ENCODE results near the gene HMGN2.
A peak's percentile ranks its signal among the peaks of the same experiment; 100 is the strongest.

Gene HMGN2

GRCh38 chr1:26469558-26469957 lies 2.7 kb upstream of the HMGN2 start:
- DNase-seq (no peak), ATAC-seq (replicated peaks) (no peak)
- no peaks in the 10 kb centered on the region for H3K27me3 Mint-ChIP-seq
- H3K9me3 Mint-ChIP-seq: no peaks in the 10 kb centered on the region
- no peak overlapping the region for H3K27ac Mint-ChIP-seq
- no peak overlapping the region for H3K4me3 Mint-ChIP-seq
- H3K4me1 Mint-ChIP-seq (ENCODE audit: low read depth in 2 of 2): peaks cover 23 to 31% of the 10 kb centered on the region in 2 donors
- H3K36me3 Mint-ChIP-seq (ENCODE audit: insufficient read depth): peaks cover 45% of the 10 kb centered on the region

- Mint-ChIP-seq H3K27me3 (no peaks in the 10 kb centered on the region), H3K36me3 (ENCODE audit: insufficient read depth) (peaks cover 54% of the 10 kb centered on the region), H3K4me1 (ENCODE audit: low read depth in 2 of 2) (peaks cover 23 to 34% of the 10 kb centered on the region in 2 donors), H3K9me3 (no peaks in the 10 kb centered on the region), H3K27ac (peak overlapping the region in 1 of 2 donors; percentile 58), H3K4me3 (peak overlapping the region; percentile 89)
- DNase-seq (no peak), ATAC-seq (replicated peaks) (no peak)
These were observed 1.3 kb upstream of the HMGN2 start for GRCh38 chr1:26470878-26471497.

- Mint-ChIP-seq H3K27me3 (no peaks in the 10 kb centered on the region), H3K4me3 (peak overlapping the region; percentile 89), H3K9me3 (no peaks in the 10 kb centered on the region), H3K27ac (peak overlapping the region; percentile 93 to 94), H3K4me1 (ENCODE audit: low read depth in 2 of 2) (peaks cover 23 to 41% of the 10 kb centered on the region in 2 donors), H3K36me3 (ENCODE audit: insufficient read depth) (peaks cover 60% of the 10 kb centered on the region)
- DNase-seq: peak; percentile 12 to 49 (median 16)
- peak; percentile 30 for ATAC-seq (replicated peaks)
These were observed 531 bp upstream of the HMGN2 start for GRCh38 chr1:26471498-26472319.

- peak; percentile 81 for ATAC-seq (replicated peaks)
- Mint-ChIP-seq H3K27me3 (no peaks in the 10 kb centered on the region), H3K4me3 (peak overlapping the region; percentile 88 to 89), H3K27ac (peak overlapping the region; percentile 93 to 94), H3K9me3 (no peaks in the 10 kb centered on the region), H3K4me1 (ENCODE audit: low read depth in 2 of 2) (peaks cover 19 to 43% of the 10 kb centered on the region in 2 donors), H3K36me3 (ENCODE audit: insufficient read depth) (peaks cover 65% of the 10 kb centered on the region)
- DNase-seq: peak; percentile 96 to 97 (median 97)
These were observed 933 bp downstream of the HMGN2 start for GRCh38 chr1:26472901-26473845.

- Mint-ChIP-seq H3K4me1 (ENCODE audit: low read depth in 2 of 2) (peaks cover 19 to 43% of the 10 kb centered on the region in 2 donors), H3K27me3 (no peaks in the 10 kb centered on the region), H3K27ac (no peak overlapping the region), H3K36me3 (ENCODE audit: insufficient read depth) (peaks cover 69% of the 10 kb centered on the region), H3K4me3 (no peak overlapping the region), H3K9me3 (no peaks in the 10 kb centered on the region)
- ATAC-seq (replicated peaks): no peak
- no peak for DNase-seq
These were observed 2.6 kb downstream of the HMGN2 start for GRCh38 chr1:26474818-26475217.

- no peaks in the 10 kb centered on the region for H3K9me3 Mint-ChIP-seq
- ATAC-seq (replicated peaks): no peak
- peaks cover 7 to 34% of the 10 kb centered on the region in 2 donors for H3K4me1 Mint-ChIP-seq (ENCODE audit: low read depth in 2 of 2)
- no peaks in the 10 kb centered on the region for H3K27me3 Mint-ChIP-seq
- H3K36me3 Mint-ChIP-seq (ENCODE audit: insufficient read depth): peaks cover 65% of the 10 kb centered on the region
- DNase-seq: no peak
- H3K27ac Mint-ChIP-seq: peak overlapping the region in 1 of 2 donors; percentile 77
- H3K4me3 Mint-ChIP-seq: no peak overlapping the region
These were observed 3.7 kb downstream of the HMGN2 start for GRCh38 chr1:26475989-26476388.

GRCh38 chr1:26476958-26477357 lies 4.7 kb downstream of the HMGN2 start:
- no peak for DNase-seq
- Mint-ChIP-seq H3K4me3 (no peak overlapping the region), H3K36me3 (ENCODE audit: insufficient read depth) (peaks cover 61% of the 10 kb centered on the region), H3K27me3 (no peaks in the 10 kb centered on the region), H3K27ac (peak overlapping the region in 1 of 2 donors; percentile 77), H3K4me1 (ENCODE audit: low read depth in 2 of 2) (peaks cover 2 to 24% of the 10 kb centered on the region in 2 donors), H3K9me3 (no peaks in the 10 kb centered on the region)
- ATAC-seq (replicated peaks): no peak

- peak overlapping the region; percentile 46 to 77 for H3K27ac Mint-ChIP-seq
- DNase-seq: no peak
These were observed 5.4 kb downstream of the HMGN2 start for GRCh38 chr1:26477446-26478152.

GRCh38 chr1:26478159-26478558 lies 5.9 kb downstream of the HMGN2 start:
- DNase-seq (no peak), ATAC-seq (replicated peaks) (no peak)
- Mint-ChIP-seq H3K9me3 (no peaks in the 10 kb centered on the region), H3K36me3 (ENCODE audit: insufficient read depth) (peaks cover 56% of the 10 kb centered on the region), H3K4me3 (no peak overlapping the region), H3K27ac (peak overlapping the region; percentile 46 to 77), H3K4me1 (ENCODE audit: low read depth in 2 of 2) (peaks cover 2 to 22% of the 10 kb centered on the region in 2 donors), H3K27me3 (no peaks in the 10 kb centered on the region)

More at GRCh38 chr1:26477446-26478152, 5.4 kb downstream of the HMGN2 start:
- peaks cover 62% of the 10 kb centered on the region for H3K36me3 Mint-ChIP-seq (ENCODE audit: insufficient read depth)
- ATAC-seq (replicated peaks): no peak
- no peaks in the 10 kb centered on the region for H3K9me3 Mint-ChIP-seq
- peaks cover 2 to 24% of the 10 kb centered on the region in 2 donors for H3K4me1 Mint-ChIP-seq (ENCODE audit: low read depth in 2 of 2)
- H3K4me3 Mint-ChIP-seq: no peak overlapping the region
- H3K27me3 Mint-ChIP-seq: no peaks in the 10 kb centered on the region

- Mint-ChIP-seq H3K9me3 (no peaks in the 10 kb centered on the region), H3K36me3 (ENCODE audit: insufficient read depth) (peaks cover 48% of the 10 kb centered on the region), H3K4me1 (ENCODE audit: low read depth in 2 of 2) (peaks cover under 1 to 17% of the 10 kb centered on the region in 2 donors), H3K27me3 (no peaks in the 10 kb centered on the region), H3K27ac (peak overlapping the region; percentile 30 to 70), H3K4me3 (no peak overlapping the region)
- no peak for ATAC-seq (replicated peaks)
- no peak for DNase-seq
These were observed 6.7 kb downstream of the HMGN2 start for GRCh38 chr1:26478988-26479387.

- H3K4me1 Mint-ChIP-seq (ENCODE audit: low read depth in 2 of 2): no peaks in the 10 kb centered on the region
These were observed 10.7 kb downstream of the HMGN2 start for GRCh38 chr1:26482921-26483320.

GRCh38 chr1:26483980-26484379 lies 11.7 kb downstream of the HMGN2 start:
- H3K4me1 Mint-ChIP-seq (ENCODE audit: low read depth in 2 of 2): no peaks in the 10 kb centered on the region
- DNase-seq (no peak), ATAC-seq (replicated peaks) (no peak)
- H3K27ac Mint-ChIP-seq: peak overlapping the region in 1 of 2 donors; percentile 36
- no peaks in the 10 kb centered on the region for H3K27me3 Mint-ChIP-seq
- peaks cover 10% of the 10 kb centered on the region for H3K36me3 Mint-ChIP-seq (ENCODE audit: insufficient read depth)
- H3K4me3 Mint-ChIP-seq: no peak overlapping the region
- no peaks in the 10 kb centered on the region for H3K9me3 Mint-ChIP-seq

More at GRCh38 chr1:26482921-26483320, 10.7 kb downstream of the HMGN2 start:
- H3K4me3 Mint-ChIP-seq: no peak overlapping the region
- H3K27ac Mint-ChIP-seq: no peak overlapping the region
- ATAC-seq (replicated peaks) (no peak), DNase-seq (no peak)
- no peaks in the 10 kb centered on the region for H3K27me3 Mint-ChIP-seq
- H3K9me3 Mint-ChIP-seq: no peaks in the 10 kb centered on the region
- peaks cover 16% of the 10 kb centered on the region for H3K36me3 Mint-ChIP-seq (ENCODE audit: insufficient read depth)
